K562 (cell line): ENCODE data around the gene TFPI. TPM values are rescaled to one million over a fixed set of nuclear protein-coding genes. Genes with fewer than 3 reads are reported as not detected.

Source experiments
- C11orf30 ChIP-seq: fragments of 450-650 bp; IDR thresholded peaks from 2 replicates; pipeline ENCODE4 v1.6.1; 2016; ENCODE audit warnings: low read depth, mild to moderate bottlenecking
- CEBPB ChIP-seq: fragments of 450-650 bp; IDR thresholded peaks from 2 replicates; pipeline ENCODE4 v1.6.1; 2016; ENCODE audit warnings: missing genetic modification characterization, missing compliant biosample characterization
- CTCF ChIP-seq, 3 experiments: IDR thresholded peaks in 2 of 3; conservative IDR thresholded peaks in 1 of 3; 2 replicates each; pipeline ENCODE4 v1.5.1; 2011 to 2012; ENCODE audit warnings: low read length in 3 of 3, mild to moderate bottlenecking in 3 of 3, control low read depth in 2 of 3, improper control_type of control experiment in 1 of 3, inconsistent platforms in 1 of 3, low read depth in 1 of 3, mixed read lengths in 1 of 3, moderate library complexity in 1 of 3; ENCODE audit not compliant: insufficient read depth in 2 of 3
- ETS1 ChIP-seq: conservative IDR thresholded peaks from 2 replicates; pipeline ENCODE4 v1.6.1; 2011; ENCODE audit warnings: low read depth, mild to moderate bottlenecking, low read length; ENCODE audit not compliant: control insufficient read depth
- MTA3 ChIP-seq: fragments of 450-650 bp; formaldehyde crosslinking; IDR thresholded peaks from 2 replicates; pipeline ENCODE4 v1.6.1; 2017; ENCODE audit warnings: mild to moderate bottlenecking, borderline replicate concordance
- NCOR1 ChIP-seq: fragments of 450-650 bp; IDR thresholded peaks from 2 replicates; pipeline ENCODE4 v1.6.1; 2016; ENCODE audit warnings: mild to moderate bottlenecking, moderate library complexity
- PRMT5 ChIP-seq: sonication (generic); formaldehyde crosslinking; IDR thresholded peaks from 2 replicates; pipeline ENCODE4 v1.5.0; 2020; ENCODE audit warnings: missing genetic modification reagents
- REST ChIP-seq, 2 experiments: fragments of 450-650 bp; formaldehyde crosslinking in 1 of 2; IDR thresholded peaks; 2 replicates each; pipeline versions ENCODE4 v1.4.0 to v1.6.1; 2014 to 2020; ENCODE audit warnings: mild to moderate bottlenecking in 2 of 2, borderline replicate concordance in 1 of 2, low read depth in 1 of 2
- SOX6 ChIP-seq: fragments of 450-650 bp; IDR thresholded peaks from 2 replicates; pipeline ENCODE4 v1.6.1; 2014; ENCODE audit warnings: mild to moderate bottlenecking
- TCF7 ChIP-seq: sonication (generic); IDR thresholded peaks from 2 replicates; pipeline ENCODE4 v1.6.1; 2016; ENCODE audit warnings: antibody characterized with exemption, borderline replicate concordance
- TOE1 ChIP-seq, 2 experiments: fragments of 450-650 bp in 1 of 2; sonication (generic) in 1 of 2; formaldehyde crosslinking in 1 of 2; IDR thresholded peaks; 2 replicates each; pipeline versions ENCODE4 v1.7.1 to v1.8.0; 2016 to 2022; ENCODE audit warnings: borderline replicate concordance in 2 of 2, mild to moderate bottlenecking in 2 of 2, antibody characterized with exemption in 1 of 2, inconsistent platforms in 1 of 2, low read depth in 1 of 2, missing genetic modification reagents in 1 of 2, moderate library complexity in 1 of 2
- ZNF316 ChIP-seq: fragments of 450-650 bp; IDR thresholded peaks from 2 replicates; pipeline ENCODE4 v1.6.1; 2016
- polyA plus RNA-seq, 8 experiments: library from polyadenylated mRNA; depleted of rRNA in 4 of 8; stranded (reverse) in 5 of 8; unstranded in 3 of 8; fragments of >200 nt; fragmentation: Nextera tagmentation in 2 of 8; fragmentation: Illumina TruSeq in 1 of 8; extraction: Ambion mirVana in 2 of 8; extraction: Trizol in 1 of 8; gene quantifications; 2 replicates each; pipeline versions ENCODE4 v1.2.1 to v1.2.3, GENCODE V29; 2011 to 2014; ENCODE audit warnings: inconsistent platforms in 1 of 8, missing spikeins in 1 of 8
- total RNA-seq, 7 experiments: library from RNA; depleted of rRNA in 6 of 7; stranded (reverse); fragments of >200 nt in 6 of 7; fragmentation: Illumina TruSeq in 2 of 7; extraction: Trizol in 2 of 7; gene quantifications; 2 replicates each; pipeline versions ENCODE4 v1.2.1 to v1.2.3, GENCODE V29; 2011 to 2021; ENCODE audit warnings: low replicate concordance in 1 of 7
- TF ChIP-seq, protein P1 (sequence below): fragments of 450-650 bp; formaldehyde crosslinking; IDR thresholded peaks from 2 replicates; pipeline ENCODE4 v1.4.0; 2020; ENCODE audit warnings: mild to moderate bottlenecking, moderate library complexity

The TFPI gene
- total and polyA plus RNA-seq, 9 of the 15 experiments (the other 6 are each of a cell fraction or from before 2014, with no cell fraction given): 53.5 to 219 (median 100) TPM

DNA sequence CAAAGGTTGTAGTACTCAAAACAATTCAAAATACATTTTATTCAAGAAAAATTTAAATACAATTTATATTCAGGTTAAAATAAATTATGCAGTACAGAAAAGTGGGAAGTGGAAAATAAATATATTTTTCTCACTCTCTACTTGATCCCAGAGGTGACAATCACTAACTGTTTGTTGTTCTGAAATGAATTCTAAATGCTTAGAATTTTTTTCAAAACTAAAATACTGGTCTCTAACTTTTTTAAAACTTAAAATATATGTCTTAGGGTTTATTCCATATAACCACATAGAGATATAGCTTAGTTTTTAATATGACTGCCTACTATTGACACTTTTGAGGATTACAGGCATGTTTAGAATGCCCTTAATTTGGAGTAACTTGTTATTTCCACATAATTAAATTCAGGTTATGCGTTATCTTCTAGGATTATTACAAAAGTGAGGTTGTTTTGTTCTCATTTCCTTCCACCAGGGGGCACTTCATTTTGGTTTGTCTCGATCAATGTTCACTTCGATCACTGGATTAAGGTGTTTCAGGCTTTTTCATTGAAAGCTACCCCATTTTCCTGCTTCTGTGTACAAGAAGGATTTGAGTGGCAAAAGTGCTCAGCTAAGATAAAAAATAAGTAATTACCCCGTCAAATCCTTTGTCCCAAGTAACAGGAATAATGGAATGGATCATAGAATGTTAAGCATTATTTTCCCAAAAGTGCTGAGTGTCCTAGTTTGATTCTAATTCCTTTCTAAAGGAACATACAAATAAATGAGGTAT lies 27.1 kb upstream of the TFPI start (continued):
- TF ChIP-seq TOE1 (IDR thresholded peaks at IDR 0.05; ENCODE audit: borderline replicate concordance): peak; percentile 38; the same call in 1 of the 2 replicates
- no peak for TF ChIP-seq TOE1 (CRISPR knock-in tag; IDR thresholded peaks at IDR 0.05; ENCODE audit: borderline replicate concordance, low read depth)
- peak; percentile 92 for TF ChIP-seq ZNF316
- TF ChIP-seq MTA3: 0 out of 2 replicates have a peak, but pooled peaks have one; percentile 34
- TF ChIP-seq PRMT5 (CRISPR knock-in tag): no peak
- peak; percentile 71; the same call in 1 of the 2 replicates for TF ChIP-seq REST (IDR thresholded peaks at IDR 0.05; ENCODE audit: borderline replicate concordance)
- no peak for TF ChIP-seq REST (CRISPR knock-in tag; IDR thresholded peaks at IDR 0.05; ENCODE audit: low read depth)
- TF ChIP-seq C11orf30: peak; percentile 86
- no peak for TF ChIP-seq ETS1
- TF ChIP-seq SOX6: 0 out of 2 replicates have a peak, but pooled peaks have one; percentile 17
- TF ChIP-seq CEBPB (tag): 0 out of 2 replicates have a peak, but pooled peaks have one; percentile 28
- peak; percentile 64 to 75 (median 74); a peak in 5 of 6 replicates for TF ChIP-seq CTCF (IDR thresholded peaks at IDR 0.05 in 2 of 3, conservative IDR thresholded peaks at IDR 0.05 in 1 of 3; ENCODE audit: insufficient read depth in 2 of 3, low read depth in 1 of 3, low read length in 3 of 3)
- TF ChIP-seq, protein P1, sequence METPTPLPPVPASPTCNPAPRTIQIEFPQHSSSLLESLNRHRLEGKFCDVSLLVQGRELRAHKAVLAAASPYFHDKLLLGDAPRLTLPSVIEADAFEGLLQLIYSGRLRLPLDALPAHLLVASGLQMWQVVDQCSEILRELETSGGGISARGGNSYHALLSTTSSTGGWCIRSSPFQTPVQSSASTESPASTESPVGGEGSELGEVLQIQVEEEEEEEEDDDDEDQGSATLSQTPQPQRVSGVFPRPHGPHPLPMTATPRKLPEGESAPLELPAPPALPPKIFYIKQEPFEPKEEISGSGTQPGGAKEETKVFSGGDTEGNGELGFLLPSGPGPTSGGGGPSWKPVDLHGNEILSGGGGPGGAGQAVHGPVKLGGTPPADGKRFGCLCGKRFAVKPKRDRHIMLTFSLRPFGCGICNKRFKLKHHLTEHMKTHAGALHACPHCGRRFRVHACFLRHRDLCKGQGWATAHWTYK: no peak
- TF ChIP-seq NCOR1: no peak
- no peak for TF ChIP-seq TCF7
